GM19238 (cell line): Measurements from ENCODE around the gene SLC25A53.
"Not testable (repeated sequence)": the region's sequence is repeated elsewhere in the genome, so short reads cannot be mapped to it uniquely, and the experiment has no call there.

Experiments
- DNase-seq: peaks from one replicate; pipeline ENCODE4 v3.0.0; 2011; ENCODE audit warnings: low spot score; ENCODE audit not compliant: insufficient read length

Gene SLC25A53

DNA sequence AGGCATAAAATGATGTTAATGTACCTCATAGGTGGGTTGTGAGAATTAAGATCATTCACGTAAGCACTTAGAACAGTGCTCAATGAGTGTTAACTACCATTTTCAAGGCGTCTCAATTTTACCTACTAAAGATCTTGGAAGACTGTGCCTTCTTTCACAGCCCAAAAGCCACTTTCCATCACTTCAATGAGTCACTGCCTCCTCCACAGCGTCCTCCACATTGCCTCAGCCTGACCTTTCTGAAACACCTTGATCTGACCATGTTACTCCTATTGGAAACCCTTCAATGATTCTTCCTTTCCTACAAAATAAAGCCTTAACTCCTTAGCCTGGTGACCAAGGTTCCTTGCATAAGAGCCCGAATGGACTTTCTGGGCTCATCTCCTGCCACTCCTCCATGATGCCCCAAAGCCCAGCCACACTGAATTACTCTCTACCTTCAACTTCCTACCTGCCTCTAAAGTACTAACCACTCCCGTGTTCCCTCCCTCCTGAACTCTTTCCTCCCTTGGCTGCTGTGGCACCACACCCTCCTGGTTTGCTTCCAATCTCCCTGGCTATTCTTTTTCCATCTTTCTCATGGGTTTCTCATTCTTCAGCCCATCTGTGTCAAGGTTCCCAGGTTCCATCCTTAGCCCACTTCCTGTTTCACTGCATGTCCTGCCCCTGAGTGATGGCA, 22.1 kb downstream of the SLC25A53 start:
- no peak for DNase-seq

- DNase-seq = no peak
Observed at GRCh38 chrX:104130808-104131207, 26.0 kb downstream of the SLC25A53 start.

DNA sequence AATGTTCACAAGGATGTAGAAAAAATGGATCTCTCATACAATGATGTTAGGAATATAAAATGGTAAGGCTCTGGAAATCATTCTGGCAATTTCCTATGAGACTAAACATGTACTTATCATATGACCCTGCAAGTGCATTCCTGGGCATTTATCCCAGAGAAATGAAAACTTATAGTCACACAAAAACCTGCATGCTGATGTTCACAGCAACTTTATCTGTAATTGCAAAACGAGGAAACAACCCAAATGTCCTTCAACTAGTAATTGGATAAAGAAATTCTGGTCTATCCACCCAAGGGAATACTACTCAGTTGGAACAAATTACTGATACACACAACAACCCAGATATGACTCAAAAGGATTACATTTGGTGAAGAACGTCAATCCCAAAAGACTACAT, 30.0 kb downstream of the SLC25A53 start:
- no peak for DNase-seq

DNA sequence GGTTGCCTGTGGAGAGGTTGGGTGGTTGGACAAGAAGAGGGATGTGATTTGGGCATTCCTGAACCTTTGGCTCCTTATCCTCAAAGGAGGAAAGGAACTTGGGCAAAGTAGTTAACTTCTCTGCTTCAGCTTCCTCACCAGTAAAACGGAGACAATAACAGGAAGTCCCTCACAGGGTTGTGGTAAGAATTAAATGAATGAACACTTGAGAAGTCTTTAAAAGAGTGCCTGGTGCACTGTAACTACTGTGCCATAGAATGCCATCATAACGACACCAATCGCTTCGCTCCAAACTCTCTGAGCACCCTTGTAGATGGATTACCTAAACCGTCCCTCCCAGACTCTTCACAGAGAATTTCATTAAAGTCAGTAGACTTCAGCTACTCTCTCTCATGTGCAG, 34.0 kb downstream of the SLC25A53 start:
- DNase-seq = no peak

DNA sequence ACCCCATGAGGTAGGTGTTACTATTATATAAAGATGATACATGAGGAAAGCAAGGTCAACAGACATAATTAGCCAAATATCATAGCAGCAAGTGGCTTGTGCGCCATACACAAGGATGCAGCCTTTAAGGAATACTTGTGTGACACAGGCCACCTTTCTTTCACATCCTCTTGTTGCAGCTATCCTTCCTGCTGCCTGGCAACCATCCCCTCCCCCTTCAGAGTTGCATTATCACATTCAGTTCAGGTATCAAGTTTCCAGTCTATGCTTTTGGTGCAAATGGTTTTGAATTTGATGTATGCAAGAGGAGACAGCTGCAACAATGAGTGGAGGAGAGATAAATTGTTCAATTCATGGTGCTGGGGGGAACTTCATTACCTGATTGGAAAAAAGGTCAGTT, 38.0 kb downstream of the SLC25A53 start:
- DNase-seq = no peak

DNA sequence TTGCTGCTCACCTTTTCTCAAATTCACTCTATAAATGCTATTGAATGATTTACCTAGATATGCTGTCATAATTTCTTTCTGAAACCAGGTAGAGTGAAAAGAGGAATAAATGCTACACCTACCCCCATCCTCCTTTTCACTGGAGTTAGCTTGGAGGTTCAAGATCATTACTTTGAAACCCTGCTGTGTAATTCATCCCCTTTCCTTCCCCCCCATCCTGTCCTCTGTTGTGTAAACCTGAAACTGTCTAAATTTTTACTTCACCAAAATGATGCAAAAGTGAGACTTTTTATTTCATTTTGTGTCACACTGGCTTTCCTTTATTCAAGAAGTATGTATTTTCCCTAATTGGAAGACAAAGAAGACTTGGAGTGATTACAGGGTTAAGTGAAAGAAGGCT, 39.0 kb downstream of the SLC25A53 start:
- DNase-seq = no peak

GRCh38 chrX:104113222-104113965, 43.4 kb downstream of the SLC25A53 start:
- no peak for DNase-seq

GRCh38 chrX:104112326-104112951, 44.4 kb downstream of the SLC25A53 start, which contains the start of gene ZCCHC18:
Gene ZCCHC18 (plus strand): TSS chrX:104112523. CDS start chrX:104114112, 1,589 bp downstream.
- DNase-seq = peak; percentile 47

DNA sequence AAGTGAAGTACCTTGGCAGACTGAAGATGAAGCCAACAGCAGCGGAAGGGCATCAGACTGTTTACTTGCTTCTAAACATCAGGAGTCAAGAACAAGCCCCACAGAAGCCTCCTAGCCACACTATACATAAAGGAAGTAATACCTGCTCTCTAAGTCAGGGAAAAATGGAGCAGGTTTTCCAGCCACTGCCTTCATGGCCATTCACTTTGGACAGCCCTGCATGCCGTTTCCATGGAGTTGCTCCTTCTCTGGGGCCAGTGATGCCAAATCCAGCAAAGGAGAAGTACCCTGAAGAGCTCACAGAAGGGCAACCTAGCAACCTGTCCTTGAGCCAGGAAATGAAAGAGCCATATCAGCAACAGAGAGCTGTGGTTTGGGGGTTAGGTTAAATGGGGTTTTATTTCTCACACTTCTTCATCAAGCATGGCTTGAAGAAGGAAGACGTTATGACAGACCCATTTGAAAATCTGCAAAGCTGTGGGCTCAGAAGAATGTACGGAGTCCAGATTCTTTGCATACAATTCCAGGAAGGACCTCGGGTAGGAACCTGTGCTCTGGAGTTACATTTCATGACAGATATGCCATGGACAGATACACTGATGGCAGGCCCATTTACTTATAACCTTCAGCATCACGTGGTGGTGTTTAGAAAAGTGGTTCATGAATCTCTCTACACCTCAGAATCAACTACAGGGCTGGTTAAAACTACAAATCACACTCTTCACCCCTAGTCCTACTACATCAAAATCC, 46.1 kb downstream of the SLC25A53 start:
- DNase-seq = not testable (repeated sequence)

- DNase-seq = no peak
Observed at GRCh38 chrX:104108955-104109354, 47.9 kb downstream of the SLC25A53 start.

DNA sequence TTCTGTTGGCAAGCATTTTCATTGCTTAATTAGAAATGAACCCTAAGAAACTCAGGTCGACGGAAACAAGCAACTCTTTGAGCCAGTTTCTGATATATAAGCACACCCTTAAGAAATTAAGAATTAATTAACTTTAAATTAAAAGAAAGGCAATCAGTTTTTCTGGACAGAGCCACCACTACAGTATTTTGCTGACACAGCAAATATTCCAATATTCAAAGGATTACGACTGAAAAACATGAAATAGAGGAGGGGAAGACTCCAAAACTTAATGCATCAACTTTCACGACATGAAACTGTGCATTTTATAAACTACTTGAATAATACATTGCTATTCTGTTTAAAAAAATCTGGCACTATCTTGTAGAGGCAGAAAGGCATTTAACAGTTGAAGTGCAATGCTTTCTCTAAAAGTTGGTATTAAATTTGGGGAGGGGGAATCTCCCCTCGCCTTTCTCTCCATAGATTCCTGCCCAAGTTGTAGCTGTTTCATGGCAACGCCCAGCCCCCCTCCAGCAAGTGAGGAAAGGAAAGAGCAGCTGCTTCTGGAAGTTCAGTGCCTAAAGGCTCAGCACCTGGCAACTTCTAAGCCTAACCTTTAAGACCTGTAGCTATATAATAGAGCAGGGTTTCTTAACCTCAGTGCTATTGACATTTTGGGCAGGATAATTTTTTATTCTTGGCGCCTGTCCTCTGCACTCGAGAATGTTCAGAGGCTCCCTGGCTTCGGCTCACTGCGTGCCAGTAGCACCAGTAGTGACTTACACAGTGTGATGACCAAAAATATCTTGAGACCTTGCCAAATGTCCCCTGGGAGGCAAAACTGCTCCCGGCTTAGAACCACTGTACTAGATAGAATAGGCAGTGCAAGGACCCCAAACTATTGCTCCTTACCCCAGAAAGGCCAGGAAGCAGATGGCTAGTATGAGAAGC, 51.2 kb downstream of the SLC25A53 start:
- no peak for DNase-seq

DNA sequence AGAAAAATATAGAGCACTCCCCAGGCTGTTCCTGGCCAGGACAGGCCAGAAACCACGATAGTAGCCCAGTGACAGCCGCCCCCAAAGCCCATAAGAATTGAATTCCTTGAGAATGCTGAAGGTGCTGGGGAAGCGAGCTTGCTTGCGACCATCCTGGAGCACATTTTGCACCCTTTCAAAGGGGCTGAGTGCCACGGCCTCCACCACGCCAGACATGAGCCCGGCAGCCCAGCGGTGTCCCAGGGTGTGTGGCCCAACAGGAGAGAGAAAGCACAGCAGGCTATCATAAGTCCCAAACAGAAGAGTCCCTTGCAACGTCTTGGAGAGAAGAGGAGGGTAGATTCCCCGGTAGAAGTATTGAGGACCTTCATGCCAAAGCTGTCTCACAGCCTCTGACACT, 52.1 kb downstream of the SLC25A53 start:
- DNase-seq = no peak

GRCh38 chrX:104098919-104099318, 57.9 kb downstream of the SLC25A53 start:
- no peak for DNase-seq

- DNase-seq = peak; percentile 20
Observed at GRCh38 chrX:104098151-104098808, 58.5 kb downstream of the SLC25A53 start.

DNA sequence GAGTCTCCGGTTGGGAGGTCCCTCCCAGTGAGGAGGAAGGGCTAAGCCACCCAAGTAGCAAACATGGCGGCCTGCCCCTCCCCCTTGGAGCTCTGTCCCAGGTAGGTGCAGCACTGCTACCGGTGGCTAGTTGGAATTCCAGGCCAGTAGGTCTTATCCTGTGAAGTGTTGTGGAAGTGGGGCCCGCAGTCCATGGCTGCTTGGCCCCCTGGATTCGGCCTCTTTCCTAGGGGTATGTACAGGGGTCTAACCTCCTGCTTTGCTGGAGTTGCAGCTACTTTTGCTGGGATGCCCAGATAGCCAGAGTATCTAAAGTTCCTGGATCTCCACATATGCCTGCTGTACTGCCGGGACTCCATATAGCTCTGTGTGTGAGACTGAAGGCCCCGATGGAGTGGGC, 70.9 kb downstream of the SLC25A53 start:
- DNase-seq = no peak

DNA sequence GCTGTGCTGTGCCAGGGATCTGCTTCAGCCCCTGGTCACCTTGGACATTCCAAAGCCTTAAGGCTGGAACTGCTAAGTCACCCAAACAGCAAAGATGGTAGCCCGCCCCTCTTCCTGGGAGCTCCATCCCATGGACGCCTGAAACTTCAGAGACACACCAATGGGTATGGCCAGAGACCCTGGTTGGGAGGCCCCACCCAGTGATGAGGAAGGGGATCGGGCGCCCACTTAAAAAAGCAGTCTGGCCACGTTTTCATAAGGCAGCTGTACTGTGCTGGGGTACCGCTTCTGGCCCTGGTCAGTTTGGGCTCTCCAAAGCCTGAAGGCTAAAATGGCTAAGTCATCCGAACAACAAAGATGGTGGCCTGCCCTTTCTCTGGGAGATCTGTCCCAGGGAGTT, 71.3 kb downstream of the SLC25A53 start:
- no peak for DNase-seq

GRCh38 chrX:104084534-104085277, 72.1 kb downstream of the SLC25A53 start:
- DNase-seq = no peak

DNA sequence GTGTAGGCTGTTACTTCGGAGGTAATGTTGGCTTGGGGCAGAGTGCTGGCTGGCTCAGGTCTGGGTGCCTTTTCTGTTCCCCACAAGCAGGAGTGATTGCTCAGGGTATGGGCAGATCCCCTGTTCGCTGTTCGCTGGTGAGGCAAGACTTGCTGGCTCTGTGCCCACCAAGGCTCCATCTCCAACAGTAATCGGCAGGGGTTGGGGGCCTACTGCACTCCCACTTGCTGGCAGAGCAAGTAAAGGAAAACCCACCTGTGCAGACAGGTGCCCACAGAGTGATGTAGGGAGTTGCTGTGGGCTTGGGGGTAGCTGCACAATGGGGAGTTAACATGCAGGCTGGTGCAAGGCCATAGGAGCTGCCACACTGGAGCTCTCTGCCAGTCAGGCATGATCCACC, 72.7 kb downstream of the SLC25A53 start:
- DNase-seq = no peak

GRCh38 chrX:104077854-104078253, 79.0 kb downstream of the SLC25A53 start:
- DNase-seq = not testable (repeated sequence)
